C4-2B (cell line): ENCODE data around the gene SURF6.
"Not testable (repeated sequence)": the region's sequence is repeated elsewhere in the genome, so short reads cannot be mapped to it uniquely, and the experiment has no call there.

ENCODE experiments used
- H3K27ac ChIP-seq: fragments of 450-650 bp; 2 replicates; pipeline ENCODE4 v1.5.1; 2017
- ZFX ChIP-seq: fragments of 450-650 bp; IDR thresholded peaks from 2 replicates; pipeline ENCODE4 v1.6.1; 2017
- TF ChIP-seq, protein P1 (sequence below): fragments of 450-650 bp; conservative IDR thresholded peaks from 2 replicates; pipeline ENCODE4 v1.5.1; 2017; ENCODE audit warnings: mild to moderate bottlenecking

The SURF6 gene

DNA sequence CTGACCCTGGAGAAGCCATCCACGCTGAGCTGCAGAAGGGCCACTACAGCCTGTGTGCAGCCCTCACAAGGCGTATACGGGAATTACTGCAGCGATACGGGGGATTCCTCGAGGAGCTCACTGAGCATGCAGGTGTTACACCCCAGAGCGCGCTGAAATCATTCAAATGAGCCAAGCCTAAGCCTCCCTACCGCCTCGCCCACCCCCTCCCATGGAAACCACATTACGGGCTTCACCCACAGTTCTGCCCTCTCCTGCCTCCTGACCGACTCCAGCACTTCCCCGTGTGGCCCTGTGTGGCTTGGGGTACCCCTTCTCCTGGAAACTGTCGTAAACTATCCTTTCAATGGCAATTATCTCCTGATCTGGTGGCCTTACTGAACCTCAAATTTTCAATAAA lies 13.3 kb downstream of the SURF6 start:
- H3K27ac ChIP-seq, result no peak overlapping the region
- TF ChIP-seq, protein P1, sequence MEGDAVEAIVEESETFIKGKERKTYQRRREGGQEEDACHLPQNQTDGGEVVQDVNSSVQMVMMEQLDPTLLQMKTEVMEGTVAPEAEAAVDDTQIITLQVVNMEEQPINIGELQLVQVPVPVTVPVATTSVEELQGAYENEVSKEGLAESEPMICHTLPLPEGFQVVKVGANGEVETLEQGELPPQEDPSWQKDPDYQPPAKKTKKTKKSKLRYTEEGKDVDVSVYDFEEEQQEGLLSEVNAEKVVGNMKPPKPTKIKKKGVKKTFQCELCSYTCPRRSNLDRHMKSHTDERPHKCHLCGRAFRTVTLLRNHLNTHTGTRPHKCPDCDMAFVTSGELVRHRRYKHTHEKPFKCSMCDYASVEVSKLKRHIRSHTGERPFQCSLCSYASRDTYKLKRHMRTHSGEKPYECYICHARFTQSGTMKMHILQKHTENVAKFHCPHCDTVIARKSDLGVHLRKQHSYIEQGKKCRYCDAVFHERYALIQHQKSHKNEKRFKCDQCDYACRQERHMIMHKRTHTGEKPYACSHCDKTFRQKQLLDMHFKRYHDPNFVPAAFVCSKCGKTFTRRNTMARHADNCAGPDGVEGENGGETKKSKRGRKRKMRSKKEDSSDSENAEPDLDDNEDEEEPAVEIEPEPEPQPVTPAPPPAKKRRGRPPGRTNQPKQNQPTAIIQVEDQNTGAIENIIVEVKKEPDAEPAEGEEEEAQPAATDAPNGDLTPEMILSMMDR, result no peak
- TF ChIP-seq ZFX, result no peak

DNA sequence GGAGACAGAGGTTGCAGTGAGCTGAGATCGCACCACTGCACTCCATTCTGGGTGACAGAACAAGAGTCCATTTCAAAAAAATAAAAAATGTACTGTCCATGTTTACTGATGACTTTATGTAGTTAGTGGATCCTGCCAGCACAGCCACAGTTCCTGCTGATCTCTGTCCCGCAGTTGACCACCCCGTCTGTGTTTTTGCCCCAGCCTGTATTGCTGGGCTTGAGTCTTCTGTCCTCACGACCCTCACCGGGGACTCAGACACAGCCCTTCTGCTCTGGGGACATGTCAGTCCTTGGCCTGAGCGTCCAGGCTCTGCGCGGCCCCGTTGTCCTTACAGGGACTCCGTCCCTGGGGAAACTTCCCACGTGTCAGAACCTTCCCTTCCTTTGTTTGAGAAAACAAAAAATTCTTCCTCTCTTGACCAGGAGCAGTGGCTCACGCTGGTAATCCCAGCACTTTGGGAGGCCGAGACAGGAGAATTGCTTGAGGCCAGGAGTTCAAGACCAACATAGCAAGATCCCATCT lies 14.5 kb downstream of the SURF6 start:
- no peak overlapping the region for H3K27ac ChIP-seq
- TF ChIP-seq, protein P1, result no peak
- TF ChIP-seq ZFX, result no peak

DNA sequence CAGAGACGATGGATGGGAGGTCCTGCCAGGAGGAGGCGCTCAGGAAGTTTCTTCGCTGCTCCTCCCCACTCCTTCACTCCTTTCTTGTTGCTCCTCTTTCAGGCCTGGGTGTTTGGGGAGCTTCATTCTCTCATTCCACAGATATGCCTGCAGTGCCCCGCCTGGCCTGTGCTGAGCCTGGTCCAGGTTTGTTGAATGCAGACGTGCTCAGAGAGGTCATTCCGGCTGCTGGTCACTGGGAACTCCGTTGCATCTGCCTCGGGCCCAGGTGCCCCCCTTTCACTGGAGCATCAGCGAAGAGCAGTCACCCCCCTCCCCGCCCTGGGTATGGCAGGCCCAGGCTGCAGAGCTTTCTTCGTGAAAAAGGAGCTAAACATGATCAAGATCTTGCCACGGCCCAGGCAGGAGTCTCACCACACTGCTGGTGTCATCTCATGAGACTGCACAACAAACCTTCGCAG lies 15.5 kb downstream of the SURF6 start:
- TF ChIP-seq, protein P1, result no peak; the same call in 1 of the 2 replicates
- no peak for TF ChIP-seq ZFX
- H3K27ac ChIP-seq, result no peak overlapping the region

DNA sequence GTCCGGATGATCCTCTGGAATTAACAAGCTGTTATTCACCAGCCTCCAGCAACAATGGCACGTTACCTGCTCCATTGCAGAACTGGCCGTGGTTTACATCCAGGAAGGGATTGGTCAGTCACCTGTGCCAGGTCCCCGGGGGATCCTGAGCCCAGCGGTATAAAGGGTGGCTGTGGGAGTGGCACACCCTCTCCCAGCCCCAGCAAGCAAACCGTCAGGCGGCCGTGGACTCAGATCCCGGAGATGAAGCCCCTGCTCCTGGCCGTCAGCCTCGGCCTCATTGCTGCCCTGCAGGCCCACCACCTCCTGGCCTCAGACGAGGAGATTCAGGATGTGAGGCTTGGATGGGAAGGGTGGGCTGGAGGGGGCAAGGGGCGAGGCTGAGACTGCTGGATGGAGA lies 18.4 kb downstream of the SURF6 start:
- not testable (repeated sequence) for H3K27ac ChIP-seq

DNA sequence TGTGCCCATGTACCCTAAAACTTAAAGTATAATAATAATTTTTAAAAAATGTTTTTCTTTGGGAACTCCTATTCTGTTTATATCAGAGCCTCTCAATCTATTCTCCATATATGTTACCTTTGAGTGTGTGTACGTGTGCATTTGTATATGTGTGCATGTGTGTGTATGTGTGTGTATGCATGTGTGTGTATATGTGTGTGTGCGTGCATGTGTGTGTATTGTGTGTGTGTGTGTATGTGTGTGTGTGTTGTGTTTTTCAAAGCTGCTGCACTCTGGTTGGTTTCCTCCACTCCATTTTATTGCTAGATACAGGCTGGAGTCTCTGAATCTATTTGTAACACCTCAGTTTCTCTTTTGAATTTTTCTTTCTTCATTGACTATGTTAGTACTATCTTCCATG lies 20.0 kb downstream of the SURF6 start:
- TF ChIP-seq, protein P1, result no peak
- TF ChIP-seq ZFX, result no peak
- no peak overlapping the region for H3K27ac ChIP-seq

DNA sequence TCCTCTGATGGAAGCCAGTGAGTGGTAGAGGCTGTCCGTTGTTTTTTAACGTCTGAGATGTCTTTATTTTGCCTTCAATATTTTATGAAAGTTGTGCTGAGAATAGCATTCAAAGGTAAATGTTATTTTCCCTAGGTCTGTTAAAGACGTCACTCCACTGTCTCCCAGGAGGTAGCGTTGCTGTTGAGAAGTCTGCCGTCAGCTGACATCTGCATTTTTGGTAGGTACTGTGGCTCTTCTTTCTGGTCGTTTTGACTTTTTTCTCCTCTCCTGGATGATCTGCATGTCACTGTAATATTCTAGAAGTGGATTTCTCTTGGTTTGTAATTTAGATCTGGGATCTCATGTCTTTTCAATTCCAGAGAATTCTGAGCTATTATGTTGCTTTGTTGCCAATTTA lies 26.4 kb downstream of the SURF6 start:
- no peak for TF ChIP-seq ZFX
- TF ChIP-seq, protein P1, result no peak

DNA sequence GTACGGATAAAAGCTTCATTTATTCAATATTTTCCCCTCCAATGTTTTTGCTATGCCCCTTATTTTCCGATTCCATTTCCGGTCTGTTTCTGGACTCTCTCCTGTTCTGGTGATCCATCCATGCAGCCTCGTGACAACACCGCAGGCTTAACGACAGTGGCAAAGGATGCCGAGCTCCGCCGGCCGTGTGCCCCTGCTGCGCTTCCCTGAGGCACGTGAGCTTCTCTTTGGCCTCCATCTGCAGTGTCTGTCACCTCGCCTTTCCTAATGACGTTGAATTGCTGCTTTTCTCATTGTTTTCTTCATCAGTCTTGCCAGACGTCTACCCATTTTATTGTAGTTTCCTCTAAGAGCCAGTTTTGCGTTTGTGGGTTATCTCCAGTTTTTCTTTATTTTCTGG lies 28.7 kb downstream of the SURF6 start:
- no peak for TF ChIP-seq ZFX
- TF ChIP-seq, protein P1, result no peak
- no peak overlapping the region for H3K27ac ChIP-seq

More for the DNA sequence above, 26.4 kb downstream of the SURF6 start:
- H3K27ac ChIP-seq, result no peak overlapping the region

DNA sequence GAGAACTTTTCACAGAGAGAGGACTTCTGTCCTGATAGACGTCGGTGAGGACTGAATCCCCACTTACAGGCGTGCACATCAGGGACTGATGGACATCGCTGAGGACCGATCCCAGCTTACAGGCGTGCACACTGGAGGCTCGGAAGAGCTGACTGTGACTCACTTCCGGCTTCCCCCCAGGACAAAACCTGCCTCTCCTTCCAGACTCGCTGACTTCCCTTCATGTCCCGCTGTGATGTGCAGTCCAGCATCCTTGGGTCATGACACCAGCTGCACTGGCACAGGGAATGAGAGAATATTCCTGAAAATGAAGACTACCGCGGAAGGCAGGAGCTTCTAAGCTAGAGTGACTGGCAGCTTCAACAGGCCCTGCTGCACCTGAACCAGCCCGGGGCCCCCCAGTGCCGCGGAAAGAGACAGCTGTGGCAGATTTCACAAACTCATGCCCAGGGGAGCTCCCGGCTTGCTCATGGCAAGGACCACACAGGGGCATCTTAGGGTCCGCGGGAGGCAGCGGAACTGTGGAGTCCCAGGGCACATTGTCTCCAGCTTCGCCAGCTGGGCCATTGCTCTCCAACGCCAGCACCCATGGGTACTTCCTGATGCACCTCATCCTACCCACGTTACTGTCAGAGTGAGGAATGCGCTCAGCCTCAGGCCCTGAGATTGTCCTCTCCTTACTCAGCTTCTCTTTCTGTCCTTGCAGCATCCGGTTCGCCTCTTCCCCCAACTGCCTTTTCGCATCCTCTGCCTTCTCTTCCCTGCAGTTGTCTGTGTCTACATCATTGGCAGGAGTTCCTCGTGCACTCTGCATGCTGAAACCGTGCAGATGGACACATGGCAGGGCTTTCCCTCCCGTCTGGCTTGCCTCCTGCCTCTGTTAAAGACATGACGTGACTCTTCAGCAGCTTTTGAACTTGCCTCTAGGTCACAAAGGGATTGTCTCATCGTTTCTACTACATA lies 29.5 kb downstream of the SURF6 start:
- H3K27ac ChIP-seq, result no peak overlapping the region
- TF ChIP-seq ZFX, result no peak
- TF ChIP-seq, protein P1, result no peak
